ENCODE data around the gene AZIN2.

DNA sequence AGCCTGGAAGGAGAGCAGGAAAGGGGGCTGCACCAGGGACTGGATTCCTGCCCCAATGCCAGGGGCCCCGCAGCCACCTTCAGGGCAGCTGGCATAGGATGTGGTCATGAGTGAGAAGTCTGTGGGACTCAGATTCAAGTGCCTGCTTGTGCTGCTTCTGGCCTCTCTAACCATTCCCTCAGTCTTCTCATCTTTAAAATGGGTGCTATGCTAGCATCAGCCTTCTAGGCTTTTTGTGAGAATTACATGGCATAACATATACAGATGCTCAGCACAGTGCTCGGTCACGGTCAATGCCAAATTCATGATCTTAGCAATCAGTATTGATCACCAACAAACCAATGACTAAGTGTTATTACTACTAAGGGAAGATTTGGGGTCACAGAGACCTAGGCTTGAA is 77.4 kb downstream of the AZIN2 start:
- TF ChIP-seq, protein P1, sequence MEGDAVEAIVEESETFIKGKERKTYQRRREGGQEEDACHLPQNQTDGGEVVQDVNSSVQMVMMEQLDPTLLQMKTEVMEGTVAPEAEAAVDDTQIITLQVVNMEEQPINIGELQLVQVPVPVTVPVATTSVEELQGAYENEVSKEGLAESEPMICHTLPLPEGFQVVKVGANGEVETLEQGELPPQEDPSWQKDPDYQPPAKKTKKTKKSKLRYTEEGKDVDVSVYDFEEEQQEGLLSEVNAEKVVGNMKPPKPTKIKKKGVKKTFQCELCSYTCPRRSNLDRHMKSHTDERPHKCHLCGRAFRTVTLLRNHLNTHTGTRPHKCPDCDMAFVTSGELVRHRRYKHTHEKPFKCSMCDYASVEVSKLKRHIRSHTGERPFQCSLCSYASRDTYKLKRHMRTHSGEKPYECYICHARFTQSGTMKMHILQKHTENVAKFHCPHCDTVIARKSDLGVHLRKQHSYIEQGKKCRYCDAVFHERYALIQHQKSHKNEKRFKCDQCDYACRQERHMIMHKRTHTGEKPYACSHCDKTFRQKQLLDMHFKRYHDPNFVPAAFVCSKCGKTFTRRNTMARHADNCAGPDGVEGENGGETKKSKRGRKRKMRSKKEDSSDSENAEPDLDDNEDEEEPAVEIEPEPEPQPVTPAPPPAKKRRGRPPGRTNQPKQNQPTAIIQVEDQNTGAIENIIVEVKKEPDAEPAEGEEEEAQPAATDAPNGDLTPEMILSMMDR (IDR thresholded peaks at IDR 0.05; ENCODE audit: low read length): no peak
- TF ChIP-seq EZH2 (IDR thresholded peaks at IDR 0.05; ENCODE audit: borderline replicate concordance, low read length): no peak
